ENCODE measurements around the gene UQCC5. TPM values are rescaled to one million over a fixed set of nuclear protein-coding genes. Genes with fewer than 3 reads are reported as not detected.

UQCC5 gene
- polyA plus RNA-seq, 2 of the 4 experiments (the other 2 are of a cell fraction) = 11.7 to 63.3 TPM

- TF ChIP-seq MAFK (IDR thresholded peaks at IDR 0.05; ENCODE audit: partially characterized antibody) = no peak
- TF ChIP-seq ESRRA (IDR thresholded peaks at IDR 0.05; ENCODE audit: borderline replicate concordance, low read length) = no peak
- TF ChIP-seq MAX (IDR thresholded peaks at IDR 0.05) = peak; percentile 56; the same call in 1 of the 2 replicates
- no peak for TF ChIP-seq HDAC2 (IDR thresholded peaks at IDR 0.05)
- no peak for TF ChIP-seq ZC3H11A (IDR thresholded peaks at IDR 0.05)
- TF ChIP-seq JUN (IDR thresholded peaks at IDR 0.05) = peak; percentile 68 to 74; a peak in 3 of 5 replicates
- no peak for TF ChIP-seq RCOR1 (IDR thresholded peaks at IDR 0.05; ENCODE audit: low read depth, low read length)
- no peak for TF ChIP-seq RARB (CRISPR knock-in tag; IDR thresholded peaks at IDR 0.05)
- TF ChIP-seq USF2 (IDR thresholded peaks at IDR 0.05) = peak; percentile 89
- TF ChIP-seq KDM1A (IDR thresholded peaks at IDR 0.05; ENCODE audit: low read depth) = no peak
- TF ChIP-seq NR3C1 (IDR thresholded peaks at IDR 0.05) = no peak
- no peak for TF ChIP-seq HOXB5 (CRISPR knock-in tag; IDR thresholded peaks at IDR 0.05)
- no peak for TF ChIP-seq RNF2 (IDR thresholded peaks at IDR 0.05; ENCODE audit: borderline replicate concordance, low read depth)
- no peak for TF ChIP-seq CBX2 (IDR thresholded peaks at IDR 0.05; ENCODE audit: borderline replicate concordance, low read depth)
- TF ChIP-seq ZFP36 (IDR thresholded peaks at IDR 0.05; ENCODE audit: borderline replicate concordance, partially characterized antibody) = no peak
- no peak for TF ChIP-seq NFE2L2 (conservative IDR thresholded peaks at IDR 0.05; ENCODE audit: low read length)
- TF ChIP-seq HOXB13 (CRISPR knock-in tag; IDR thresholded peaks at IDR 0.05; ENCODE audit: low read depth) = no peak
- no peak for TF ChIP-seq POLR2AphosphoS2 (conservative IDR thresholded peaks at IDR 0.05; ENCODE audit: low read length)
- TF ChIP-seq ZSCAN20 (CRISPR knock-in tag; IDR thresholded peaks at IDR 0.05) = no peak
These were observed at the start of gene UQCC5 (continued) for GRCh38 chr3:52536369-52537164.

- POLR2A ChIA-PET = no interaction called here
- no peak for DNase-seq (ENCODE audit: low read depth in 1 of 2, low spot score in 1 of 2)
- no peak for FAIRE-seq
- Histone ChIP-seq H3K4me2 (no peak overlapping the region), H3K4me1 (no peaks in the 10 kb centered on the region), H3K27ac (no peak overlapping the region), H3K4me3 (no peak overlapping the region), H3K9me3 (no peaks in the 10 kb centered on the region)
- CTCF ChIA-PET = interaction anchor here (2.7 kb wide), 1 partner anchor 15 kb away, joined by 8 read pairs; no protein-coding TSS in a partner anchor
- no peak for ATAC-seq
- 90% methylated on average over 25 of the region's 31 CpGs for WGBS (ENCODE audit: missing lambda C conversion rate)
- TF ChIP-seq ATOH8 (CRISPR knock-in tag; IDR thresholded peaks at IDR 0.05; ENCODE audit: low read depth) = no peak
- TF ChIP-seq HOXB13 (CRISPR knock-in tag; IDR thresholded peaks at IDR 0.05; ENCODE audit: low read depth) = no peak
- no peak for TF ChIP-seq POLR2A (IDR thresholded peaks at IDR 0.05; ENCODE audit: low read length)
- no peak for TF ChIP-seq EP300 (IDR thresholded peaks at IDR 0.05)
- no peak for TF ChIP-seq ZFP36 (IDR thresholded peaks at IDR 0.05; ENCODE audit: borderline replicate concordance, partially characterized antibody)
- TF ChIP-seq RARB (CRISPR knock-in tag; IDR thresholded peaks at IDR 0.05) = no peak
- no peak for TF ChIP-seq REST (IDR thresholded peaks at IDR 0.05)
- no peak for TF ChIP-seq HMGXB4 (CRISPR knock-in tag; IDR thresholded peaks at IDR 0.05; ENCODE audit: borderline replicate concordance)
- TF ChIP-seq NPAS2 (CRISPR knock-in tag; IDR thresholded peaks at IDR 0.05; ENCODE audit: borderline replicate concordance) = no peak
- TF ChIP-seq KDM1A (IDR thresholded peaks at IDR 0.05; ENCODE audit: low read depth) = no peak
- TF ChIP-seq PBX3 (IDR thresholded peaks at IDR 0.05) = no peak
- TF ChIP-seq TP53 (CRISPR knock-in tag; IDR thresholded peaks at IDR 0.05) = no peak
- no peak for TF ChIP-seq GATA3 (IDR thresholded peaks at IDR 0.05; ENCODE audit: borderline replicate concordance)
- no peak for TF ChIP-seq HOXA7 (CRISPR knock-in tag; IDR thresholded peaks at IDR 0.05)
These were observed 49.2 kb upstream of the UQCC5 start for GRCh38 chr3:52487050-52487787.
